GM12878 (cell line): Measurements from ENCODE around the gene OSBPL3. TPM values are rescaled to one million over a fixed set of nuclear protein-coding genes. Genes with fewer than 3 reads are reported as not detected.
A peak's percentile ranks its signal among the peaks of the same experiment; 100 is the strongest.

ENCODE experiments used
- ATF2 ChIP-seq: IDR thresholded peaks from 2 replicates; pipeline ENCODE4 v1.6.1; 2012; ENCODE audit warnings: low read length, inconsistent platforms
- CREM ChIP-seq: IDR thresholded peaks from 2 replicates; pipeline ENCODE4 v1.6.1; 2014; ENCODE audit warnings: antibody characterized with exemption, low read depth
- IRF3 ChIP-seq: fragments of 450-650 bp; IDR thresholded peaks from 2 replicates; pipeline ENCODE4 v1.6.1; 2014; ENCODE audit warnings: mild to moderate bottlenecking
- JUNB ChIP-seq: IDR thresholded peaks from 2 replicates; pipeline ENCODE4 v1.6.1; 2016; ENCODE audit warnings: antibody characterized with exemption, mild to moderate bottlenecking
- SPI1 ChIP-seq: IDR thresholded peaks from 2 replicates; pipeline ENCODE4 v1.6.1; 2011; ENCODE audit warnings: low read depth, mild to moderate bottlenecking, low read length, moderate library complexity, borderline replicate concordance; ENCODE audit not compliant: insufficient read depth
- STAT3 ChIP-seq: IDR thresholded peaks from 2 replicates; pipeline ENCODE4 v1.6.1; 2011; ENCODE audit warnings: low read depth, low read length, improper control_type of control experiment
- polyA plus RNA-seq, 11 experiments: library from polyadenylated mRNA; depleted of rRNA in 4 of 11; unstranded in 6 of 11; stranded (reverse) in 5 of 11; fragments of >200 nt; fragmentation: Nextera tagmentation in 4 of 11; fragmentation: Illumina TruSeq in 1 of 11; extraction: Ambion mirVana in 4 of 11; extraction: Trizol in 1 of 11; gene quantifications; 1 replicate in 1 of 11; 2 replicates in 10 of 11; pipeline versions ENCODE4 v1.2.1 to v1.2.3, GENCODE V29; 2011 to 2016; ENCODE audit warnings: inconsistent platforms in 2 of 11, missing spikeins in 2 of 11, low read depth in 1 of 11
- total RNA-seq, 4 experiments: library from RNA; depleted of rRNA in 3 of 4; stranded (reverse); fragments of >200 nt in 3 of 4; fragmentation: Illumina TruSeq in 1 of 4; extraction: Trizol in 1 of 4; gene quantifications; 2 replicates each; pipeline versions ENCODE4 v1.2.1 to v1.2.3, GENCODE V29; 2013 to 2021
- TF ChIP-seq, protein P1 (sequence below): IDR thresholded peaks from 2 replicates; pipeline ENCODE4 v1.6.1; 2012; ENCODE audit warnings: mild to moderate bottlenecking, low read depth, low read length
- TF ChIP-seq, protein P2 (sequence below): fragments of 450-650 bp; IDR thresholded peaks from 2 replicates; pipeline ENCODE4 v1.6.1; 2017; ENCODE audit warnings: mild to moderate bottlenecking, moderate library complexity
- TF ChIP-seq, protein P3 (sequence below): IDR thresholded peaks from 2 replicates; pipeline ENCODE4 v1.6.1; 2011; ENCODE audit warnings: low read depth, low read length, improper control_type of control experiment, borderline replicate concordance
- TF ChIP-seq, protein P4 (sequence below): IDR thresholded peaks from 2 replicates; pipeline ENCODE4 v1.6.1; 2012; ENCODE audit warnings: improper control_type of control experiment, low read depth, low read length; ENCODE audit not compliant: insufficient replicate concordance
- TF ChIP-seq, protein P5 (sequence below): fragments of 450-650 bp; IDR thresholded peaks from 2 replicates; pipeline ENCODE4 v1.6.1; 2016; ENCODE audit warnings: mild to moderate bottlenecking

Gene OSBPL3
- total and polyA plus RNA-seq, 10 of the 15 experiments (the other 5 are each of a cell fraction or from before 2014, with no cell fraction given) = 6.1 to 46.6 (median 27.0) TPM

DNA sequence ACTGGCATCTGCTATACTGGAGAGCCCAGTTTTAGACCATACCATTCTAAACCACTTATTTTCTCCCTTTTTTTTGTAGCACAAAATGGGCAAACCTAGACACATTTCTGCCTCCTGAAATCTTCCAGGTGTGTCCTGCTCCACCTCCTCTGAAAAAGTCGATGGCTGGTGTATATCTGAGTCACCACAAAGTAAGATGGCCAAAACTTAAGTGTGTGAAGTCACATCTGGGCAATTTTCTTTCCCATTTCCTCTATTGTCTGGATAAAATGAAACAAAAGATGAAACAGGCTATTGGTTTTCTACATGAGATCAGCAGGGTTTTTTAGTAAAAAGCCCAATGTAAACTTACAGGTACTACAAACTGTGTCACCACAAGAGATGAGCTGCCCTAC is 65.5 kb downstream of the OSBPL3 start (continued):
- TF ChIP-seq, protein P1, sequence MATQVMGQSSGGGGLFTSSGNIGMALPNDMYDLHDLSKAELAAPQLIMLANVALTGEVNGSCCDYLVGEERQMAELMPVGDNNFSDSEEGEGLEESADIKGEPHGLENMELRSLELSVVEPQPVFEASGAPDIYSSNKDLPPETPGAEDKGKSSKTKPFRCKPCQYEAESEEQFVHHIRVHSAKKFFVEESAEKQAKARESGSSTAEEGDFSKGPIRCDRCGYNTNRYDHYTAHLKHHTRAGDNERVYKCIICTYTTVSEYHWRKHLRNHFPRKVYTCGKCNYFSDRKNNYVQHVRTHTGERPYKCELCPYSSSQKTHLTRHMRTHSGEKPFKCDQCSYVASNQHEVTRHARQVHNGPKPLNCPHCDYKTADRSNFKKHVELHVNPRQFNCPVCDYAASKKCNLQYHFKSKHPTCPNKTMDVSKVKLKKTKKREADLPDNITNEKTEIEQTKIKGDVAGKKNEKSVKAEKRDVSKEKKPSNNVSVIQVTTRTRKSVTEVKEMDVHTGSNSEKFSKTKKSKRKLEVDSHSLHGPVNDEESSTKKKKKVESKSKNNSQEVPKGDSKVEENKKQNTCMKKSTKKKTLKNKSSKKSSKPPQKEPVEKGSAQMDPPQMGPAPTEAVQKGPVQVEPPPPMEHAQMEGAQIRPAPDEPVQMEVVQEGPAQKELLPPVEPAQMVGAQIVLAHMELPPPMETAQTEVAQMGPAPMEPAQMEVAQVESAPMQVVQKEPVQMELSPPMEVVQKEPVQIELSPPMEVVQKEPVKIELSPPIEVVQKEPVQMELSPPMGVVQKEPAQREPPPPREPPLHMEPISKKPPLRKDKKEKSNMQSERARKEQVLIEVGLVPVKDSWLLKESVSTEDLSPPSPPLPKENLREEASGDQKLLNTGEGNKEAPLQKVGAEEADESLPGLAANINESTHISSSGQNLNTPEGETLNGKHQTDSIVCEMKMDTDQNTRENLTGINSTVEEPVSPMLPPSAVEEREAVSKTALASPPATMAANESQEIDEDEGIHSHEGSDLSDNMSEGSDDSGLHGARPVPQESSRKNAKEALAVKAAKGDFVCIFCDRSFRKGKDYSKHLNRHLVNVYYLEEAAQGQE = no peak
- TF ChIP-seq, protein P2, sequence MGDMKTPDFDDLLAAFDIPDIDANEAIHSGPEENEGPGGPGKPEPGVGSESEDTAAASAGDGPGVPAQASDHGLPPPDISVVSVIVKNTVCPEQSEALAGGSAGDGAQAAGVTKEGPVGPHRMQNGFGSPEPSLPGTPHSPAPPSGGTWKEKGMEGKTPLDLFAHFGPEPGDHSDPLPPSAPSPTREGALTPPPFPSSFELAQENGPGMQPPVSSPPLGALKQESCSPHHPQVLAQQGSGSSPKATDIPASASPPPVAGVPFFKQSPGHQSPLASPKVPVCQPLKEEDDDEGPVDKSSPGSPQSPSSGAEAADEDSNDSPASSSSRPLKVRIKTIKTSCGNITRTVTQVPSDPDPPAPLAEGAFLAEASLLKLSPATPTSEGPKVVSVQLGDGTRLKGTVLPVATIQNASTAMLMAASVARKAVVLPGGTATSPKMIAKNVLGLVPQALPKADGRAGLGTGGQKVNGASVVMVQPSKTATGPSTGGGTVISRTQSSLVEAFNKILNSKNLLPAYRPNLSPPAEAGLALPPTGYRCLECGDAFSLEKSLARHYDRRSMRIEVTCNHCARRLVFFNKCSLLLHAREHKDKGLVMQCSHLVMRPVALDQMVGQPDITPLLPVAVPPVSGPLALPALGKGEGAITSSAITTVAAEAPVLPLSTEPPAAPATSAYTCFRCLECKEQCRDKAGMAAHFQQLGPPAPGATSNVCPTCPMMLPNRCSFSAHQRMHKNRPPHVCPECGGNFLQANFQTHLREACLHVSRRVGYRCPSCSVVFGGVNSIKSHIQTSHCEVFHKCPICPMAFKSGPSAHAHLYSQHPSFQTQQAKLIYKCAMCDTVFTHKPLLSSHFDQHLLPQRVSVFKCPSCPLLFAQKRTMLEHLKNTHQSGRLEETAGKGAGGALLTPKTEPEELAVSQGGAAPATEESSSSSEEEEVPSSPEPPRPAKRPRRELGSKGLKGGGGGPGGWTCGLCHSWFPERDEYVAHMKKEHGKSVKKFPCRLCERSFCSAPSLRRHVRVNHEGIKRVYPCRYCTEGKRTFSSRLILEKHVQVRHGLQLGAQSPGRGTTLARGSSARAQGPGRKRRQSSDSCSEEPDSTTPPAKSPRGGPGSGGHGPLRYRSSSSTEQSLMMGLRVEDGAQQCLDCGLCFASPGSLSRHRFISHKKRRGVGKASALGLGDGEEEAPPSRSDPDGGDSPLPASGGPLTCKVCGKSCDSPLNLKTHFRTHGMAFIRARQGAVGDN = no peak
- TF ChIP-seq CREM (peak; percentile 18; the same call in 1 of the 2 replicates), ATF2 (no peak), IRF3 (no peak), SPI1 (peak; percentile 75), STAT3 (no peak), JUNB (peak; percentile 58)
- TF ChIP-seq, protein P3, sequence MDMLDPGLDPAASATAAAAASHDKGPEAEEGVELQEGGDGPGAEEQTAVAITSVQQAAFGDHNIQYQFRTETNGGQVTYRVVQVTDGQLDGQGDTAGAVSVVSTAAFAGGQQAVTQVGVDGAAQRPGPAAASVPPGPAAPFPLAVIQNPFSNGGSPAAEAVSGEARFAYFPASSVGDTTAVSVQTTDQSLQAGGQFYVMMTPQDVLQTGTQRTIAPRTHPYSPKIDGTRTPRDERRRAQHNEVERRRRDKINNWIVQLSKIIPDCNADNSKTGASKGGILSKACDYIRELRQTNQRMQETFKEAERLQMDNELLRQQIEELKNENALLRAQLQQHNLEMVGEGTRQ = no peak
- TF ChIP-seq, protein P4, sequence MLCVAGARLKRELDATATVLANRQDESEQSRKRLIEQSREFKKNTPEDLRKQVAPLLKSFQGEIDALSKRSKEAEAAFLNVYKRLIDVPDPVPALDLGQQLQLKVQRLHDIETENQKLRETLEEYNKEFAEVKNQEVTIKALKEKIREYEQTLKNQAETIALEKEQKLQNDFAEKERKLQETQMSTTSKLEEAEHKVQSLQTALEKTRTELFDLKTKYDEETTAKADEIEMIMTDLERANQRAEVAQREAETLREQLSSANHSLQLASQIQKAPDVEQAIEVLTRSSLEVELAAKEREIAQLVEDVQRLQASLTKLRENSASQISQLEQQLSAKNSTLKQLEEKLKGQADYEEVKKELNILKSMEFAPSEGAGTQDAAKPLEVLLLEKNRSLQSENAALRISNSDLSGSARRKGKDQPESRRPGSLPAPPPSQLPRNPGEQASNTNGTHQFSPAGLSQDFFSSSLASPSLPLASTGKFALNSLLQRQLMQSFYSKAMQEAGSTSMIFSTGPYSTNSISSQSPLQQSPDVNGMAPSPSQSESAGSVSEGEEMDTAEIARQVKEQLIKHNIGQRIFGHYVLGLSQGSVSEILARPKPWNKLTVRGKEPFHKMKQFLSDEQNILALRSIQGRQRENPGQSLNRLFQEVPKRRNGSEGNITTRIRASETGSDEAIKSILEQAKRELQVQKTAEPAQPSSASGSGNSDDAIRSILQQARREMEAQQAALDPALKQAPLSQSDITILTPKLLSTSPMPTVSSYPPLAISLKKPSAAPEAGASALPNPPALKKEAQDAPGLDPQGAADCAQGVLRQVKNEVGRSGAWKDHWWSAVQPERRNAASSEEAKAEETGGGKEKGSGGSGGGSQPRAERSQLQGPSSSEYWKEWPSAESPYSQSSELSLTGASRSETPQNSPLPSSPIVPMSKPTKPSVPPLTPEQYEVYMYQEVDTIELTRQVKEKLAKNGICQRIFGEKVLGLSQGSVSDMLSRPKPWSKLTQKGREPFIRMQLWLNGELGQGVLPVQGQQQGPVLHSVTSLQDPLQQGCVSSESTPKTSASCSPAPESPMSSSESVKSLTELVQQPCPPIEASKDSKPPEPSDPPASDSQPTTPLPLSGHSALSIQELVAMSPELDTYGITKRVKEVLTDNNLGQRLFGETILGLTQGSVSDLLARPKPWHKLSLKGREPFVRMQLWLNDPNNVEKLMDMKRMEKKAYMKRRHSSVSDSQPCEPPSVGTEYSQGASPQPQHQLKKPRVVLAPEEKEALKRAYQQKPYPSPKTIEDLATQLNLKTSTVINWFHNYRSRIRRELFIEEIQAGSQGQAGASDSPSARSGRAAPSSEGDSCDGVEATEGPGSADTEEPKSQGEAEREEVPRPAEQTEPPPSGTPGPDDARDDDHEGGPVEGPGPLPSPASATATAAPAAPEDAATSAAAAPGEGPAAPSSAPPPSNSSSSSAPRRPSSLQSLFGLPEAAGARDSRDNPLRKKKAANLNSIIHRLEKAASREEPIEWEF = no peak
- TF ChIP-seq, protein P5, sequence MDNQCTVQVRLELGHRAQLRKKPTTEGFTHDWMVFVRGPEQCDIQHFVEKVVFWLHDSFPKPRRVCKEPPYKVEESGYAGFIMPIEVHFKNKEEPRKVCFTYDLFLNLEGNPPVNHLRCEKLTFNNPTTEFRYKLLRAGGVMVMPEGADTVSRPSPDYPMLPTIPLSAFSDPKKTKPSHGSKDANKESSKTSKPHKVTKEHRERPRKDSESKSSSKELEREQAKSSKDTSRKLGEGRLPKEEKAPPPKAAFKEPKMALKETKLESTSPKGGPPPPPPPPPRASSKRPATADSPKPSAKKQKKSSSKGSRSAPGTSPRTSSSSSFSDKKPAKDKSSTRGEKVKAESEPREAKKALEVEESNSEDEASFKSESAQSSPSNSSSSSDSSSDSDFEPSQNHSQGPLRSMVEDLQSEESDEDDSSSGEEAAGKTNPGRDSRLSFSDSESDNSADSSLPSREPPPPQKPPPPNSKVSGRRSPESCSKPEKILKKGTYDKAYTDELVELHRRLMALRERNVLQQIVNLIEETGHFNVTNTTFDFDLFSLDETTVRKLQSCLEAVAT = no peak
